Nasal cavity respiratory epithelium epithelial cell of viscerocranial mucosa (primary cell): ENCODE measurements around the gene SLC6A18. TPM values are rescaled to one million over a fixed set of nuclear protein-coding genes. Genes with fewer than 3 reads are reported as not detected.

ENCODE experiments used
- total RNA-seq: library from RNA; depleted of rRNA; stranded (reverse); fragments of >200 nt; gene quantifications from 2 replicates; pipeline ENCODE4 v1.2.3, GENCODE V29; 2014

Gene SLC6A18
- not detected in 2 replicates for total RNA-seq

GRCh38 chr5:1225081-1225480 is at the start of gene SLC6A18:
Gene SLC6A18, plus strand, starts transcription at chr5:1225381. Its CDS starts 97 bp downstream, at chr5:1225478.

GRCh38 chr5:1201327-1202025 is 23.7 kb upstream of the SLC6A18 start, which contains the start of gene SLC6A19:
Gene SLC6A19, plus strand, starts transcription at chr5:1201595. Its CDS starts 56 bp downstream, at chr5:1201651.

GRCh38 chr5:1294835-1295649 is 69.9 kb downstream of the SLC6A18 start, which contains the start of gene TERT:
Gene TERT, minus strand, starts transcription at chr5:1295068. Its CDS starts 79 bp downstream, at chr5:1294989.

Other genes starting within 250 kb of the SLC6A18 start
- 0.34 and 1.3 TPM in 2 replicates for gene NKD2, start 216.6 kb upstream of the SLC6A18 start, total RNA-seq
- gene SLC12A7, start 113.3 kb upstream of the SLC6A18 start, total RNA-seq, result 3.1 and 39.3 TPM in 2 replicates
- gene SLC6A19, start 23.8 kb upstream of the SLC6A18 start, total RNA-seq, result not detected in 2 replicates
- gene TERT, start 69.7 kb downstream of the SLC6A18 start, total RNA-seq, result not detected in 2 replicates
- 300 and 390 TPM in 2 replicates for gene CLPTM1L, start 119.7 kb downstream of the SLC6A18 start, total RNA-seq
- not detected in 2 replicates for gene SLC6A3, start 220.1 kb downstream of the SLC6A18 start, total RNA-seq